Stimulated activated CD4-positive, alpha-beta T cell treated with anti-CD3 and anti-CD28 coated beads, TNF-alpha, amount 100 ng/mL, for 48 hours (primary cell): Measurements from ENCODE around the gene CYB561.

ENCODE experiments used
- DNase-seq, 3 donors: peaks; one replicate each; pipeline ENCODE4 v3.0.0-alpha.2; 2020; ENCODE audit warnings: low read depth in 3 of 3

The CYB561 gene, protein sequence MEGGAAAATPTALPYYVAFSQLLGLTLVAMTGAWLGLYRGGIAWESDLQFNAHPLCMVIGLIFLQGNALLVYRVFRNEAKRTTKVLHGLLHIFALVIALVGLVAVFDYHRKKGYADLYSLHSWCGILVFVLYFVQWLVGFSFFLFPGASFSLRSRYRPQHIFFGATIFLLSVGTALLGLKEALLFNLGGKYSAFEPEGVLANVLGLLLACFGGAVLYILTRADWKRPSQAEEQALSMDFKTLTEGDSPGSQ

GRCh38 chr17:63445954-63446752 lies at the start of gene CYB561:
CYB561 (minus strand) TSS chr17:63446306; CDS start chr17:63437547, 8,759 bp downstream.
- peak; percentile 38 to 68 (median 56) for DNase-seq

DNA sequence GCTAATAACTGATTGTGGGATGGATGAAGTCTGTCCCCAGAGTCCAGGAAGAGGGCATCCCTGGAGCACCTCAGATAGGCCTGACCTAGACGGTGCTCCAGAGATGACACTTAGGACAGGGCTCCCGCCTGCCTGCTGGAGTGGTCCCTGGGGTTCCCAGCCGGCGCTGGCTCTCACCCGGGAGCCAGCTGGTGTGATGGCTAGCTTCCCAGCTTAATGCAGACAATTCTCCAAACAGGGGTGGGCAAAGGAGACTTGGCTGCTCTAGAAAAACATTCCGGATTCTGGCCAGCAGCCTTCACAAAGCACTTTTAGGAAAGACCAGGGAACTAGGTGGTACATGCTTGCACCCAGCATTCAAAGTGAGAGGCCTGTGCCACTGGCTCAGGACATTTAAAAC lies 49.4 kb upstream of the CYB561 start:
- DNase-seq, result no peak

DNA sequence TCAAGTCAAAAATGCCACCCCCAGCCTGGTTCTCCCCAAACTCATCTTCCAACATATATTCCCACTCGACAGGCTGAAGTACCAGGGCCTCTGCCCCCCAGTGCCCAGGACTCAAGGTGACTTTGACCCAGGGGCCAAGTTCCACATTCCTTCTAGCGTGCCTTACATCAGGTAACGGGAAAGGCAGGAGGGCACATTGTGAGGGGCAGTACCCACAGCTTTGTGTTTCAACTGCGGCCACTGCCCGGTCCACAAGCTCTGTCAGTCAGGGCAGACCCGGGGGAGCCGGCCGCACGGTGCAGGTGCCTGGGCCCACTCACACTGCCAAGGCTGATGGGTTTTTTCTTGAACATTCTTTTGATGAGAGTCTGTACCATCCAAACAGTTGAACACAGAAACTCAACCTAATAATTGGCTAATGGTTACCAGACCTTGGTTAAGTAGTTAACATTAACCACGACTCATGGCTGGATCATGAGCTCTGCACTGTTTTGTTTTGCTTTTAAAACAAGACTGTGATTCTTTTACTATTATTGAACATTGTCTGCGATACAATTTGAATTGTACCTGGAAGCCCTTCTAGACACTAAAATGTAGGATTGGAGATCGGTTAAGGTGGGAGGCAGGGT lies 48.3 kb upstream of the CYB561 start:
- no peak for DNase-seq

DNA sequence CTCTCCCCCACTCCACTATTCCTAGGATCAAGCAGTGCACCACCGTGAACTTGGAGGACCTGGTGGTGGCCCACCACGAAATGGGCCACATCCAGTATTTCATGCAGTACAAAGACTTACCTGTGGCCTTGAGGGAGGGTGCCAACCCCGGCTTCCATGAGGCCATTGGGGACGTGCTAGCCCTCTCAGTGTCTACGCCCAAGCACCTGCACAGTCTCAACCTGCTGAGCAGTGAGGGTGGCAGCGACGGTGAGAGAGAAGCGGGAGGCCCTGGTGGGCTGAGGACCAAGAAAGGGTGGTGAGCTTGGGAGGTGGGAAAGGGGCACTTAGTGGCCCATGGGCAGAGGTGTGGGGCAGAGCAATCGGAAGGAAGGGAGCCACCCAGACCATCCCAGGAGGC lies 47.3 kb upstream of the CYB561 start:
- DNase-seq, result no peak

GRCh38 chr17:63492940-63493339 lies 46.8 kb upstream of the CYB561 start:
- DNase-seq, result no peak

DNA sequence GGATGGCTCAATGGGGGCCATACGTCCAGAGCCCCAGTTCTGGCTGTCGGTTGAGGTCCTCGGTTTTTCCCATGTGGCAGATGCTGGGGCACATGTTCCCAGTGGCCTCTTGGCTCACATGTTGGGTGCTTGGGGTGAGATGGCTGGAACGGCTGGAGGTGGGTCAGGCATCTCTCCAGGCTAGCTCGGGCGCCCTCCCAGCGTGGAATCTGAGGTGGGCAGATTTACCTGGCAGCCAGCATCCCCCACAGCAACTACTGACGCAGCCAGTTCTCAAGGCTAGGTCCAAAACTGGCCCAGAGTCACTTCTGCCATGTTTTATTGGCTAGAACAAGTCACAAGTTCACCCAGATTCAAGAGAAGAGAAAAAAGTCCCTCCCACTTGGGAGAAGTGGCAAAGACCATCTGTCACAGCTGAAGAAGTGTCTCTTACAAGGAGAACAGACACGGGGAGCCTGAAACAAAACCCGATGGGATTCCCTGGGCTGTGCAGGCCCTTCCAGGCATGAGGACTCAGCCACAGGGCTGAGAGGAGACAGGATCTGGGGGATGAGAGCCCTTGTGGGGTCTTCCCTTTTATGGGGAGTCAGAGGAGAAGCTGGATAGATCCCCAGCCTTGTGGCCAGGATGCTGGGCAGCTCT lies 46.0 kb upstream of the CYB561 start:
- DNase-seq, result no peak

DNA sequence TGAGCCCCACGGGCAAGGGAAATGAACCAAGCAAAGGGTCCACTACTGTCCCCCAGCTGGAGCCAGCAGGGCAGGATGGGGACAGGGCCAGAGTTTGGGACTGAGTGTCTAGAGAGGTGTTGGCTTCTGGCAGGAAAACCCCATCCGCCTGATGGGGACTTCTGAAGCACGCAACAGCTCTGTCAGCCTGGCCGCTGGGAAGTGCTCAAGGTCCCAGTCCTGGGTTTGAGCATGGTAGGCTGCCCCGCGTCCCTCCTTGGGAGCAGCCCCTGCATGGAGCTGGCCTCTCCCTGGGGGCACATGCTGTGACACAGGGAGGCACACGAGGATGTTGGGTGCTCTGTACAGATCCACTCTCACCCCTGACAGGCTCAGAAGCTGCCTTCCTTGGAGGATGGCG lies 45.3 kb upstream of the CYB561 start:
- DNase-seq, result no peak

DNA sequence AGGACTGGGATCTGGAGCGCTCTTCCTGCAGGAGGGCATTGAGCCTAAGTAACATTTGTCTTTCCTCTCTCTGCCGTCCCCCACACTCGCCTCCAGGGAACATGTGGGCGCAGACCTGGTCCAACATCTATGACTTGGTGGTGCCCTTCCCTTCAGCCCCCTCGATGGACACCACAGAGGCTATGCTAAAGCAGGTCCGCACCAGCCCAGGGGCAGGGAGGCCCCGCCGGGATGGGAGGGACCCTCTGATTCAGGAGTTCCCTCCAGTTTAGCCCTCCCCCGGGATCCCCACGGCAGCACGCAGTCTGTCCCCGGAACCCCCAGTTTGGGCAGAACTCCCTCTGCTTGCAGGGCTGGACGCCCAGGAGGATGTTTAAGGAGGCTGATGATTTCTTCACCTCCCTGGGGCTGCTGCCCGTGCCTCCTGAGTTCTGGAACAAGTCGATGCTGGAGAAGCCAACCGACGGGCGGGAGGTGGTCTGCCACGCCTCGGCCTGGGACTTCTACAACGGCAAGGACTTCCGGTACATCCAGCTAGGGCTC lies 44.8 kb upstream of the CYB561 start:
- no peak for DNase-seq

DNA sequence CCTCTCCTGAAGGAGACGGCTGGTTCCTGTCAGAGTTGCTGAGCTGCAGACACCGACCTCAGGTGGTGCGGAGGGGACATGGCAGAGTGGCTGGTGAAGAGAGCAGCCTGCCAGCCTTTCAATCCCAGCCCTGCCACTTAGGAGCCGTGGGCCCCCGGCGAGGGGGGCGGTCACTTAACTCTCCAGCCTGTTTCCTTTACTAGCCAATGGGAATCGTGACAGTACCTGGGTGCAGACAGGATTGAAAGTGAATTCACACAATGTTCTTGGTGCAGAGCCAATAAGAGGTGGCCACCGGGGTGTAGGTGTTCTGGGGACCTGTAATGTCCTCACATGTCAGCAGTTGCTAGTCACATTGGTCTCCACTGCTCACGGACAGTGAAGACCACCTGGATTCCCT lies 44.2 kb upstream of the CYB561 start:
- DNase-seq, result no peak

GRCh38 chr17:63489291-63489690 lies 43.2 kb upstream of the CYB561 start:
- DNase-seq, result no peak

- DNase-seq, result no peak
Observed at GRCh38 chr17:63488851-63489250, 42.7 kb upstream of the CYB561 start.

DNA sequence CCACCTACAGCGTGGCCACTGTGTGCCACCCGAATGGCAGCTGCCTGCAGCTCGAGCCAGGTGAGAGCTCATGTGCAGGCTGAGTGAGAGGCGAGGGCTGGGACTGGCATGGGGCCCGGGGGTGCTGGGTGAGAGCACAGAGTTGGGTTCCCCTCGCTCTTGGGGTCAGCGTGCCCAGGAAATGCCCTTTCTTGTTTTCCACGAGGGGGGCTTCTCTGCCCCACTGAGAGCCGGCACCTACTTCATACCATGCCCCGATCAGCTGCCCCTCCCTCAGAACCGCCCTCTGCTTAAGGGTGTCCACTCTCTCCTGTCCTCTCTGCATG lies 40.9 kb upstream of the CYB561 start:
- DNase-seq, result no peak

- no peak for DNase-seq
Observed at GRCh38 chr17:63486317-63487013, 40.4 kb upstream of the CYB561 start.

- no peak for DNase-seq
Observed at GRCh38 chr17:63483655-63484575, 37.8 kb upstream of the CYB561 start.

DNA sequence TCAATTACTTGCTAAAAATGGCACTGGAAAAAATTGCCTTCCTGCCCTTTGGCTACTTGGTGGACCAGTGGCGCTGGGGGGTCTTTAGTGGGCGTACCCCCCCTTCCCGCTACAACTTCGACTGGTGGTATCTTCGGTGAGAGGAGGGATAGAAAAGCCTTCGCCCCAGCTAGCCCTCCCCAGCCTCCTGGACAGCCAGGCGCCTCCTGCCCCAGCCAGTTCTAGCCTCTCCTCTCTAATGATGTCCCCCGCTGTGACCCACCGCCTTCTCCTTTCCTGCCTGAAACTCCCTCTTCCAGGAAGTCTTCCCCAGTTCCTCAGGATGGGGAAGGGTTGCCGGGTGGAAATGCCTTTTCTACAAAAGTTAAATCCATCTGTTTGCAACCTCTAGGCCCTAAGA lies 36.9 kb upstream of the CYB561 start:
- DNase-seq, result no peak

GRCh38 chr17:63482509-63482908 lies 36.4 kb upstream of the CYB561 start:
- no peak for DNase-seq

DNA sequence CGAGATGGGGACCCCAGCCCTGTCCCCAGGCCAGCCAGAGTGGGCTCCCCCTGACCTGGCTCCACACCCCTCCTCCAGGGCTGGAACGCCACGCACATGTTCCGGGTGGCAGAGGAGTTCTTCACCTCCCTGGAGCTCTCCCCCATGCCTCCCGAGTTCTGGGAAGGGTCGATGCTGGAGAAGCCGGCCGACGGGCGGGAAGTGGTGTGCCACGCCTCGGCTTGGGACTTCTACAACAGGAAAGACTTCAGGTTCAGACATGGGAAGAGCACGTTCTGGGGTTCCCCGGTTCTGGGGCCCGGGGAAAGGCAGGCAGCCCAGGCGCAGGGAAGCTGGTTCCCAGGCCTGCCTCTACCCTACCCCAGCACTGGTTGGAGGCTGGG lies 35.4 kb upstream of the CYB561 start:
- DNase-seq, result no peak

- DNase-seq, result no peak
Observed at GRCh38 chr17:63480826-63481487, 34.9 kb upstream of the CYB561 start.

DNA sequence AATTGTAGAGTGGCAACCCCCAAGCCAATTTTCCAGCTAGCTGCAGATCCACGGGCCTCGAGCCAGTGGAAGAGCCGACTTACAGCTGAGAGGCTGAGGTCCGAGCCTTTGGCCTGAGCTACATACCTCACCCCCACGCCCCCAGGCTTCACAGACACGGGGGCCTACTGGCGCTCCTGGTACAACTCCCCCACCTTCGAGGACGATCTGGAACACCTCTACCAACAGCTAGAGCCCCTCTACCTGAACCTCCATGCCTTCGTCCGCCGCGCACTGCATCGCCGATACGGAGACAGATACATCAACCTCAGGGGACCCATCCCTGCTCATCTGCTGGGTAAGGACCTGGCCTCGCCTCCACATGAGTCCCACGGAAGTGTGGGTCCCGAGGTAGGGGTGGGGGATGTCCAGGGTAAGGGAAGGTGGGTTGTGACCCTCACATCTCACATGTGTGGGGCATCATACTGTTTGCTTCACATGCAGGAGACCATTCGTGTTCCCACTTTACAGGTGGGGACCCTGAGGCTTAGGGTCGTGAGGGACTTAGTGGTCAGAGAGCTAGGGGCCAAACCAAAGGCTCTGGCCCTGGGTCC lies 34.2 kb upstream of the CYB561 start:
- DNase-seq, result no peak
